GM11168 (cell line): ENCODE data around the gene CDH23.

ENCODE experiments used
- in situ Hi-C: fragments of 300-500 bp; cut with MboI; formaldehyde crosslinking; loops from one replicate; pipeline ENCODE4 v1.12.0; 2022; ENCODE audit warnings: low sequenced_read_pairs; ENCODE audit not compliant: unreplicated experiment

CDH23 gene

DNA sequence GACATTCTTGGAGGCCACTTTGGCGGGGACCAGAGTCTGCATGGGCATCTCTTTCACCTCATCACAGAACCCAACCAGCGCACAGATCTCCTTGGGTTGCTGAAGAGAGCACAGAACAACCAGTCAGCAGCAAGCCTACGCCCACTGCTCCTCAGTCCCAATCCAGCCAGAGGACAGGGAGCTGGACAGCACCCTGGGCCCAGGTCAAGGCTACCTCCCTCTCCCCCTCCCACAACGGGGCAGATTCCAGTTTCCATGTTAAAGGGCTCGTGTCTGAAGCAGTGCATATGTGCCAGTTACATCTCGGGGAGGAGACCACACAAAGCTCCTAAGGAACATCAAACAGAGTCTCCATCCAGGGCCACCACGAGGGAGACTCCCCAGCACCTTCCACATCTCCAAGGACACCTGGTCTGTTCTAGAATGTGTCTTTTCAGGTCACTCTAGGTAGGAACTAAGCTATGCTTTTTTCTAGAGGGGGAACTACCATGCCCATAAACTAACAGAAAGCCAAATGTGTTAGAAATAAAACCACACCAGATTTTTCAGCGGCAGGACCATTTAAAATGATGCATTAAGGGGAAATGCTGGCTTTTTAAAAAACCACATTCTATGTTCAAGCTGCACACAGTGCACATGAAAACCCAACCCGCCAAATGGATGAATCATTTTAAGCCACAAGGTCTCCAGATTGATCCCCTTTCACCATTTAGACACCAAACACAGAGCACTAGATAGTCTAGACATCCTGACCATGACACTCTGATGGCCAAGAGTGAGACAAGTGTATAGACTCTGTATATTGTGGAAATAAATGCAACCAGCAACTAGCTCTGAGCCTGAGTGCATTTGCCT, 425.4 kb downstream of the CDH23 start:
- in situ Hi-C loops, result no loop called here

DNA sequence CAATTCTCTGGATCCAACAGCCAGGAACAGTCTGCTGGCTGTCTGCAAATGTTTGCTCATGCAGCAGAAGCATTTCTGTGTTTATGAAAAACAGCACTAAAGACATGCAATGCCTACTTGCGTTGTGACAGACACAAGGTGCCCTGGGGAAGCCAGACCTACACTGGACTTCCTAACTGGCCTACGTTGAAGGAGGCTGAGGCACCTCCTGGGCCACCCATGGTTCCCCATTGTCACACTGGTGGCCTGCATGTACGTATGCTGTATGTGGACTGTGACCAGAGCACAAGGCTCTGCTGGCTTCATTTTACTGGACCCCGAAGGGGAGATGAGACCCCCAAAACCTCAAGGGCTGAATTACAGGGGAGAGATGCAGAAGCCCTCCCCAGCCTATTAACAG, 426.6 kb downstream of the CDH23 start:
- in situ Hi-C loops, result no loop called here

DNA sequence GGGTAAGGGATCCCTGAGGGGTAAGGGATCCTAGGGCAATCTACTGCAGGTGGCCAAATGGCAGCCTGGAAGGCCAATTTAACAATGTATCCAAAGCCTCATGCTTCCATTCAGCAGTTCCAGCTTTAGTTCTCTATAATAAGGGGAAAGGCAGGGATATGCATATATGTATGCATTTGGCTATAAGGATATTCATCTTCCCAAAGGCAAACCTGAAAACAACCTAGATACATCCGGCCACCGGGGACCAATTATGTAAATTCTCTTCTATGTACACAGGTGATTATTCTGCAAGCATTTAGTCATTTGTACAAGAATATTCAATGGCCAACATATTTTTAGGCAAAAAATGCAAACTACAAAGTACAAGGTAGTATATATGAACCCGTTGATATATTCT, 427.6 kb downstream of the CDH23 start:
- in situ Hi-C loops, result no loop called here

DNA sequence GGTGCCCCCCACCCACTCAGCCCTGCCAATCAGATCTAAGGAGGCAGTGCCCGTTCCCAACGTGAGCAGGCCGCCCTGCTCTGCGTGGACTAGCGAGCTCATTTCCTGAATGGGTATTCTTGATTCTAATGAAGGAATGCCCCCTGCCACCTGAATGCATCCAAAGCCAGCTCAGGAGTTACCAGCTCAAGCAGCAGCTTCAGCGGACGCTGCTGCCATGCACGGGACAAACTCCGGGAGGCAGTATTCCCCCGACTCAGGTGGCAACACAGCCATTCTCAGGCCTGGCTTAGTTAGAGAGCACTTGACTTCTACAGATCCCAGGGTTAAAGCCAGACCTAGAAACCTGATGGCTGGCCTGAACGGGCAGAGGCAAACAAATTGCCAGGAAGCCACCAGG, 428.5 kb downstream of the CDH23 start:
- in situ Hi-C loops, result no loop called here

DNA sequence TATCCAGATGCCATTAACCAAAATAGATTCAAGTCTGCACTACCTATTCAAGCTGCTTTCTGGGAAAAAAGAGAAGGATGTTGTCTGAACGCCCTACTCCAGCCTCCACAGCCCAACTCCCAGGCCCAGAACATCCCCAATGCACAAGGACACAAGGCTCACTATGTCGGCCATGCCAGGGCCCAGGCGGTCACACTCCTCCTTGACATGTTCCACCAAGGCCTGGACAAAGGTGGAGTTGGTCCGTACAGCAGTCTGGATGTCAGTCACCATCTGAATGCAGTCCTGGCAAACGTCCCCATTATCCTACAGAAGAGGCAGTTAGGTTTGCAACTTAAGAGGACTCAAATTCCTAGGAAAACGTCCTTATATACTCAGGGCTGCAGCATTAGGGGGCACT, 431.1 kb downstream of the CDH23 start:
- in situ Hi-C loops, result no loop called here

DNA sequence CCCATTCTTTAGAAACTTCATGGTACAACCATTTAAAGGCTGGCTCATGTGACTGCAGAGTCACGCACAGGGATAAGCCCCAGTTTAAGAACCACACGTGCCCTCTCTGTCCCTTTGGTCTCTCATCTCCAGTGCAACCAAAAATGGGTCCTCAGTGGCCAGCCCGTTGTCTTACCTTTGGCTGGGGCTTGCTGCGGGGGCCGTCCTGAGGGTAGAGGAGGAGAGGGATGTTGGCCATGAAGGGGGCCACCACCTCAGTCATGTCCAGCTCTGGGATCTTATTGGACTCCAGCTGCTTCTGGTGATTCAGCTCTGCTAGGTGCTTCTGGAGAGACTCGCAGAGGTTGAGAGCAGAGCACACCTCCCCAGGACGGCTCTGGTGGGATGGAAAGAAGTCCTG, 432.0 kb downstream of the CDH23 start:
- in situ Hi-C loops, result no loop called here

DNA sequence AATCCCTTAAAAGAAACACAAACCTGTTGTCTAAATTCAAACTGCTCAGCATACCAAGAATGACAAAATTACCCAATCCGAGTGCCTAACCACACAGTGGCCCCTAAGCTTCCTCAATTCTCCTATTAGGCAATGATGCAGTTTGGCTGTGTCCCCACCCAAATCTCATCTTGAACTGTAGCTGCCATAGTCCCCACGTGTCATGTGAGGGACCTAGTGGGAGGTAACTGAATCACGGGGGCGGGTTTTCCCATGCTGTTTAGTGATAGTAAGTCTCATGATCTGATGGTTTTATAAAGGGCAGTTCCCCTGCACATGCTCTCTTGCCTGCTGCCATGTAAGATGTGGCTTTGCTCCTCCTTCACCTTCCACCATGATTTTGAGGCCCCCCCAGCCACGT, 432.5 kb downstream of the CDH23 start:
- in situ Hi-C loops, result no loop called here

DNA sequence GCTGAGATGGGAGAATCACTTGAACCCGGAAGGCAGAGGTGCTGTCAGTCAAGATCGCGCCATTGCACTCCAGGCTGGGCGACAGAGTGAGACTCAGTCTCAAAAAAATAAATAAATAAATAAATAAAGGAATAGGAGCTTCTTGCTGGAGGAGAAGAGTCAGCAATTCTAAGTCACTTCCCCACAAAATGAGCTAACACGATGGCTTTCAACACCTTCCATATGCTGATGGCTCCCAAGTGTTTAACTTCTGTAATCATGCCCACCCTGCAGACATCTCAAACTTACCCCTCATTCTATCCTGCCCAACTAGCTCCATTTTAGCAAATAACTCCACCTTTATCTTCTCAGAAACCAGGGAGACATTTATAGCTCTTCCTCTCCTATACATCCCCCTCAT, 433.2 kb downstream of the CDH23 start:
- in situ Hi-C loops, result loop anchor here (10.0 kb wide), 1 partner anchor 65 kb away; no protein-coding TSS in a partner anchor

DNA sequence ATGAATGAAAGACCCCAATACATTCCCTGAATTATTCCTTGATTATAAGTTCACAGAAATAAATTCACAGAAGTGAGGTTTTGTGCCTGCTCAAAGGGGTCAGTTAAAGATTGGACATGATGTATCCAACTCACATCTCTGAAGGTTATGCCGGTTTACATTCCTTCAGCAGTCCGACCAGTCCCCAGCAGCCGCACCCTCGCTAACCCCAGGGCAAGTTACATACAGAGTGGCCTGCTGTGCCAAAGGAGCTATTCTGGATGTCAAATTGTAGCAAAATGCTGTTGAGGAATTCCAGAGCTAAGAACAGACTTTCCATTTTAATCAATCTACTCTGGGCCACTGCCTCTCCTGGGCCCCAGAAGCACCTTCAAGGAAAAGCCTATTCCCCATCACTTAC, 434.0 kb downstream of the CDH23 start:
- in situ Hi-C loops, result loop anchor here (10.0 kb wide), 1 partner anchor 64 kb away; no protein-coding TSS in a partner anchor

DNA sequence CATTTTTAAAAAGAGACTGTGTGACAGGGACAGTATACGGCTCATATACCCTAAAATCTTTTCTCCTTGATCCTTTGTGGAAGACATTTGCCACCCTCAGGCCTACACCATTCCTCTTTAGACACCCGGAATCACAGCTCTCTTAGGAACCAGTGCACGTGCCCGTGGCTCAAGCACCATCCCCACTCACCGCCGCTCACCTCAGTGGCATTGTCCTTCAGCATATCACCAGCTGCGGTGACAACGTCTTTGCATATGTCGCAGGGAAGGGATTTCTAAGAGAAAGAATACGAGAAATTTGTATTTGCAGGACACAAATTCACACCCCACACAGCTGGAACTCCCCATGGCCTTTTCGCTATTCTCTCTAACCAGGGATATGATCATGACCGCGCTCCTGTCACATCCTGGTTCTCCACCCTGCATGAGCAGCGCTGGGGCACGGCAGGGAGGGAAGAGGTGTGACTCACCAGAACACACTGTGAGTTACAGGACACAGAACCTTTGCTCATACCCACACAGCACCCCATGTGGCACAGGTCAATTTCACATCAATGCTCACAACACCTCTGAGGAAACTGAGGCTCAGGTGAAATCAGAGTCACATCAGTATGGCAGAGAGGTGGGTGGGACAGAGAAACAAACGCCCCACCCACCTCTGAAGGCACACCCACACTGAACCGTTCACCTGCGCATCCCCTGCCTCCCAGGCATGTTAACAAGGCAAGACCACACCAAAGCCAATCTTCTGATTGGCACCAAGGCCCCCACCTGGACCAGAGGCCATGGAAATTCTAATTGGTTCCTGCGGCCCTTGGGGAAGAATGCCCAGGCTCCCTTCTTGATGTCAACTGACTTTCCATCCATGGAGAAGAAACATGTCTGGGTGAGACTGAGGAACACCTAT, 435.2 kb downstream of the CDH23 start:
- in situ Hi-C loops, result loop anchor here (10.0 kb wide), 1 partner anchor 63 kb away; no protein-coding TSS in a partner anchor

DNA sequence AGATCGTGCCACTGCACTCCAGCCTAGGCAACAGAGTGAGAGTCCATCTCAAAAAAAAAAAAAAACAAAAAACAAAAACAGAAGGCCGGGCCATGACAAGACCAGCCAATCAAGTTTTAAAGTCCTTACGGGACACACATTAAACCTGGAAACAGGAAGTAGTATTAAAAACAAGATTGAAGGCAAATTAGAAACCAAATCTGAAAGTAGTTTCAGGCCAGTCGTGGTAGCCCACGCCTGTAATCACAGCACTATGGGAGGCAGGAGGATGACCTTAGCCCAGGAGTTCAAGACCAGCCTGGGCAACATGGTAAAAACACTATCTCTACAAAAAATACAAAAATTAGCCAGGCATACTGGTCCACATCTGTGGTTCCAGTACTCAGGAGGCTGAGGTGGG, 436.2 kb downstream of the CDH23 start:
- in situ Hi-C loops, result loop anchor here (10.0 kb wide), 1 partner anchor 62 kb away; no protein-coding TSS in a partner anchor

DNA sequence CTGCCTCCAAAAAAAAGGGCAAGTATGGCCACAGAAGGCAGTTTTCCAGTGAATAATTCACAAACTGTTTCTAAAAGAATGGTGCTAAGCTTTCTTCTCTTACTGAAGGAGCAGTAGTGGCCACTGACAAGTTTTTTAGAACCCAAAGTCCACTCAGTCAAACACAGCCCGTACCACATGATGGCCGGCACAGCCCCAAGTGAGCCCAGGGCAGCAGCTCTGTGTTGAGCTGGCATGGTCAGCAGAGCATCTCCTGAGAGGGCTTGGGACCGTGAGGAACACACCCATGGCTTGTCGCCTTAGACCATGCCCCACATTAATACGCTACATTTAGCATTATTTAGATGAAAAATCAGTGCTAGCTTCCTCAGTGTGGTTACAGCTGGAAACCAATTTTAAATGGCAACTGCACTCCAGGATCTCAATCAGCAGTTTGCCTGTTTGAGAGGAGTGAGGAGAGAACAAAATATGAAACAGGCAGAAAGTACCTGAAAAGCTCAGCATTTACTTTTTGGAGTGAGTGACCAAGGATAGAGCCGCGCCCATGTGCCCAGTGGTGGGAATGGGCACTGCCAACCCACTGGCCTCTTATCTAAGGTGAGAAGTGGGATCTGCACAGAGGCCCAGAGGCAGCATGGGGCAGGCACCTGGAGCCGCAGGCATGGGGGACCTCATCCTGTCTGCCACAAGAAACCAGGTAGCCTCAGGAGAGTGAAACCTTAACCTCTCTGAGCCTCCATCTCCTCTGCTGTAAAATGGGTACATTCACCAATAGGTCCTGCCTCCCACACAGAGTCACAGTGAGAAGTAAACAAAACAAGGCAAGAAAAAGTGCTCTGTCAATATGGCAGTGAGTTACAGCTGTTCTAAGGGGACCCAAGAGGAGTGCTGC, 437.0 kb downstream of the CDH23 start:
- in situ Hi-C loops, result loop anchor here (10.0 kb wide), 1 partner anchor 61 kb away; no protein-coding TSS in a partner anchor

DNA sequence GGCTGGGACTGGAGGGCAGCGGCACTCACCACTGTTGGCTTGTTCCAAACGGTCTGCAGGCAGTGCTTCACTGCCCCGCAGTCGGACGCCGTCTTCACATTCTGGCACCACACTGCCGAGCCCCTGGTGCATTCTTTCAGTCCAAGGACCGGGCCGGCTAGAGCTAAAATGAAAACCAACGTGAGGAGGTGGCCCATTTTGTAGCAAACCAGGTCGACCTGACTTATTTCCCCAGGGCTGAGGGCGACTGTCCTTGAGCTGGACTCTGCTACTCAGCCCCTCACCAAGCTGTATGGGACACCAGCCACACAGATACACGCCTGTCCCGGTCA, 437.6 kb downstream of the CDH23 start:
- in situ Hi-C loops, result loop anchor here (10.0 kb wide), 1 partner anchor 60 kb away; no protein-coding TSS in a partner anchor

DNA sequence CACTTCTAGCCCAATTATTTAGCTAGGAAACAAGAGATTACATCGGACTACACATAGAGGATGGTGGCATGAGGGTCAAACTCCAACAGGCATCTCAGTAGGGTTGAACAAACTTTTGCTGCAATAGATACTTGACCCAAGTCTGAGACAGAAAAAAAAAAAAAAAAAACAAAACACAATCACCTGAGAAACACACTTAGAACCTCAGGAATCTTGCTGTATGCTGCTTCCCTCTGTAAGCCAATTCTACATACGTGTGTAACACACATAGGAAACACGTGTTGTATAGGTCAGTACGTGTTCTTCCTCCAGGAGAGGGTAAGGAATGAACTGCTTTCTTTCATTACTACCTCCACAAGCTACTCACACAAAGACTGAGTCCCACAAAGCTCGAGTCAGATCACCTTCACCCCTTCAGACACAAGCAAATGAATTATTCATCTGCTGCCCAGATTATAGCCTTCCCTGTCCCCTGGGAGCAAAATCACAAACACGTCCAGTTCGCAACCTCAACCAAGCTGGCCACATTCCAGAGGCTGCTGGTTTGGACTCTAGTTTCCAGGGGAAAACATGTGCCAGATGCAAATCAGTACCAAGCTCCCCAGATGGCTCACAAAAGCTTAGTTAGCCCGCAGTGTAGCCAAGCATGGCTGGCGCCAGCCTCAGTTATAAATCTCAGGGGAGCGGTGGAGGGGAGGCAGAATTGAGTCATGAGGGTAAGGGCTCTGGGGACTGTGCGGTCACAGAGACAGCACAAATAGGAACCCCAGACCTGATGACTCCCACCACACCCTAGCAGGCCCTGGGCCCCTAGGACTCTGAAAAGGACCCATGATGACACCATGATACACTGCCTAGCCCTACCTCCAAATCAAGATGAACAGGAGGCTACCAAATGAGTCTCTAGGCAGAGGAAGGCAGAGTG, 439.2 kb downstream of the CDH23 start:
- in situ Hi-C loops, result loop anchor here (10.0 kb wide), 1 partner anchor 59 kb away; no protein-coding TSS in a partner anchor

DNA sequence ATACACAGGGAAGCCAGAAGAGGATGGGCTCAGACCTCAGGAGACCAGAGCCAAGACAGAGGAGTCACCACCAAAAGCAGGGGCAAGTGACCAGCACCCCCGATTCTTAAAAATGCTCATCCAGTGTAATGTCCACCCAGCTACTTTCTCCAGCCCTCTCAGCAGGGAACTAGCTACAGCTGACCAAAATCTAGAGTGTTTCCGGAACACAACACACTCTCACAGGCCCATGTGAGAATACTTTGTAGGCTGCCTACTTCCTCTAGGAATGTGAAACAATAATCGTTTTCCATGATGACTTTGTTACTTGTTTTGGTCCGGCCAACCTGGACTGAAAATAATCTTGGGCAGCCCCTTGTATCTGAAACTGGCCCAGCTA, 439.9 kb downstream of the CDH23 start:
- in situ Hi-C loops, result loop anchor here (10.0 kb wide), 1 partner anchor 58 kb away; no protein-coding TSS in a partner anchor

DNA sequence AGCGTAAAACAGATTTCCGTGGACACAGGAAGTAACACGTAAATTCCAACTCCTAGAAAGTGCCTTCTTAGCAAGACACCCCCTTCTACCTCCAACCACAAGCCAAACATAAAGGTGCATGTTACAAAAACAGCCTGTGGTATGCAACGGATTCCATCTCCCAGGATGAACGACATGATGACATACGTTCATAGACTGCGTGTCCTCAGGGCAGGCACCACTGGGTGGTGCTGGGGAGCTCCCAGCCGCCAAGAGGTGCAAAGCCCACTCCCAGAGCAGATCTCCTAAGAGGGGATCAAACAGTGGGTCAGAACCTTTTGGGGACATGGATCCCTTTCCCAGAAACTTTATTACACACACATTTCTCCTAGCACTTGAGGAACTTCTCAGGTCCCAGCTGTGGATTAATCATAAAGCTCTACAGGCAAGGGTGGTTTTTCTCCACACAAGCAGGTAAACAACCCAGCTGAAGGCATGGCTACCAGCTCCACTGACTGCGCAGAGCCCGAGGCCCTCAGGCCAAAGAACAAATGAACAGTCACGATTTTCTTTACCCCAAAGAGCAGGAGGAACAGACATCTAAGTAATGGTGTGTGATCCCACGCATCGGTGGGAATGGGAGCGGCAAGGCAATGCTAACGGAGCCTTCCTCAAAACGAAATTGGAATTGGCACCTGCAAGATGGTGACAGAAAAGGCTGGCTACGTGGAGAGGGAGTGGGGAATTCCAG, 440.5 kb downstream of the CDH23 start:
- in situ Hi-C loops, result loop anchor here (10.0 kb wide), 1 partner anchor 58 kb away; no protein-coding TSS in a partner anchor

DNA sequence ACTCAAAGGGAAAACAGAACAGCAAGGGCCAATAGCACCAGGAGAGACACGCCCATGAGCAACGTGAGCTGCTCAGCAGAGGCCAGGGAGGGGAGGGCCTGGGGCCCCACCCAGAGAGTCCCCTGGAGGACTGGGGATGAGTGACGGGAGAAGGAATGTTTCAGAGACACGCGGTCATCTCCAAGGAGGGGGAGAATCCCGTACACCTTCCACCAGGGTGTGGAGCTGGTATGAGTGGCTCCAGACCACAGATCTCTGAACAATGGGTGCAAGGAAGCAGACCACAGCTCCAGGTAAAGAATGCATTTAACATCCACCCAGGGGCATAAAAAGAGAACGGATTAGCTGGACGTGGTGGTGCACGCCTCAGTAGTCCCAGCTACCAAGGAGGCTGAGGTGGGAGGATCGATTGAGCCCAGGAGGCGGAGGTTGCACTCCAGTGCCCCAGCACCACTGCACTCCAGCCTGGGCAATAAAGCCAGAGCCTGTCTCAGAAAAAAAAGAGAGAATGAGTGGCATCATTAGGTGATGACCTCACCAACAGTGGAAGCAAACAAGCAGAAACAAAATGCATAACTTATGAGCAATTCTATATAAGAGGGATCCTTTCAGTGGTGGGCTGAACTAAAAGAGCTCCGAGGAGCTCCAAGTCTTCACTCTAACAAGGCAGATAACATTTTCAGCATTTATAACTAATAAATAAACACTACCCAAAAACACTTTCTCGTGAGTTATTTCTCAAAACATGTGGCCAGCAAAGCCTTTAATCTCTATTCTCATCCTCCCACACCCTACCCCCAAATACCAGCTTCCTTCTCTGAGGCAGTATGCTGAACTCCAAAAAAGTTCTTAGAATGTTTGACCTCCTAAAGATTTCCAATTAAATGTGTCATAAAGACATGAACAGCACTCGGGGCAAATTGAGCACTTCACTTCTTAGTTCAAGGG, 441.8 kb downstream of the CDH23 start:
- in situ Hi-C loops, result loop anchor here (10.0 kb wide), 1 partner anchor 56 kb away; no protein-coding TSS in a partner anchor
